ENCODE data around the gene TSPEAR.

- TF ChIP-seq BRF2 (CRISPR knock-in tag; IDR thresholded peaks at IDR 0.05) (no peak), ZNF780A (CRISPR knock-in tag; IDR thresholded peaks at IDR 0.05) (no peak), CTCF (CRISPR knock-in tag; IDR thresholded peaks at IDR 0.05) (no peak), EZH2 (conservative IDR thresholded peaks at IDR 0.05; ENCODE audit: low read depth, low read length) (no peak)
These were observed 7.4 kb downstream of the TSPEAR start for GRCh38 chr21:44703731-44704635.
